ENCODE results near the gene NCL.
A peak's percentile ranks its signal among the peaks of the same experiment; 100 is the strongest.
"Not testable (repeated sequence)": the region's sequence is repeated elsewhere in the genome, so short reads cannot be mapped to it uniquely, and the experiment has no call there.

The NCL gene

DNA sequence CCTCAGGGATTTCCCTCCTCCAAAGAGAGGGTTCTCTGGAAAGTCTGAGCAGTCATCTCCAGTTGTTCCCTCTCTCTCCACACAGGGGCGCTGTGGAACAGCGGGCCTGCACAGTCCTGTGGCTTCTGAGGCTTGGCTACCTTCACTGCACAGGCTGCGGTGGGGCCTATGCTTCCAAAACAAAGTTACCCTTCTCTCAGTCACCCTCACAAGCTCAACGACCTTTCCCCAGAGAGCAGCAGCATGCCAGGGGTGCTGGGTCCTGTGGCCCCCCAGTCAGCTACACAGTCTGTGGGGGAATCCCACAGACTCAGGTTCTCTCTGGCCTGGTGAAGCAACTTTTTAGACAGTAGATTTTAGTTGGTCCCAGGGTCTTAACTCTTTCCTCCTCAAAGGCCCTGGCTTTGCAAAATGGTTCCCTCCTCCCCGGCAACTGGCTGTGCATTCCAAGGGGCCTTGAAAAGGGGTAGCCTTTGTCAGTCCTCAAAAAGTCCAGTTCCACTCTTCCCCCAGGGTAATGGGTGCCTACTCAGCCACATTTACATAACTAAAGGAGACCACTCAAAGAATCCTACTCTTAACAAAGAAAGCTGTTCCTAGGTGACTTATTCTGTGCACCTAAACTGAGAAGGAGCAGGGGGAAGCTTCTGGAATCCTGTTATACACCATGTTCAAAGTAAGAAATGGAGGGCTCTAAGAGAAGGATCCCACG is 53.8 kb downstream of the NCL start:
- H3K4me1 ChIP-seq, result peaks cover 11% of the 10 kb centered on the region
- no peaks in the 10 kb centered on the region for H3K9me3 ChIP-seq
- H3K4me3 ChIP-seq (ENCODE audit: low read depth, low read length), result no peak overlapping the region
- TF ChIP-seq, protein P1, sequence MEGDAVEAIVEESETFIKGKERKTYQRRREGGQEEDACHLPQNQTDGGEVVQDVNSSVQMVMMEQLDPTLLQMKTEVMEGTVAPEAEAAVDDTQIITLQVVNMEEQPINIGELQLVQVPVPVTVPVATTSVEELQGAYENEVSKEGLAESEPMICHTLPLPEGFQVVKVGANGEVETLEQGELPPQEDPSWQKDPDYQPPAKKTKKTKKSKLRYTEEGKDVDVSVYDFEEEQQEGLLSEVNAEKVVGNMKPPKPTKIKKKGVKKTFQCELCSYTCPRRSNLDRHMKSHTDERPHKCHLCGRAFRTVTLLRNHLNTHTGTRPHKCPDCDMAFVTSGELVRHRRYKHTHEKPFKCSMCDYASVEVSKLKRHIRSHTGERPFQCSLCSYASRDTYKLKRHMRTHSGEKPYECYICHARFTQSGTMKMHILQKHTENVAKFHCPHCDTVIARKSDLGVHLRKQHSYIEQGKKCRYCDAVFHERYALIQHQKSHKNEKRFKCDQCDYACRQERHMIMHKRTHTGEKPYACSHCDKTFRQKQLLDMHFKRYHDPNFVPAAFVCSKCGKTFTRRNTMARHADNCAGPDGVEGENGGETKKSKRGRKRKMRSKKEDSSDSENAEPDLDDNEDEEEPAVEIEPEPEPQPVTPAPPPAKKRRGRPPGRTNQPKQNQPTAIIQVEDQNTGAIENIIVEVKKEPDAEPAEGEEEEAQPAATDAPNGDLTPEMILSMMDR (IDR thresholded peaks at IDR 0.05; ENCODE audit: low read depth, low read length), result peak; percentile 65
- H3K27me3 ChIP-seq, result no peaks in the 10 kb centered on the region
- no peaks in the 10 kb centered on the region for H3K36me3 ChIP-seq
- DNase-seq, result no peak

DNA sequence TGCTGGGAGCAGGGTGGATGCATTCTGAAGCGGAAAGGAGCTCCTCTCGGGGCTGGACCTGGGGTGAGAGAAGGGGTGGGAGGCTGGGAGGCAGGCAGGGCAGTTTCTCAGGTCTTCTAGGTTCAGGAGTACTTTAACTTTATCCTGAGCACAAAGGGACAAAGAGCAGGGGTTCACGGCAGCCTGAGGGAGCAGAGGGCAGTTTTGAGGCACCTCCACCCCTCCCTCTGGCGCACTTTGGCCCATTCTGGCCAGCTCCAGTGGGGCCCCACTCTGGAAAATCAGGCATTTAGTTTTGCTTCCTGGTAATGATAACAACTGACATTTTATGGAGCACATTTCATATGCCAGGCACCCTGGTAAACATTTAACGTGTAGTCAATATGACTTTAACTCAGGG is 54.5 kb downstream of the NCL start:
- H3K4me1 ChIP-seq, result peaks cover 11% of the 10 kb centered on the region
- no peak for DNase-seq
- TF ChIP-seq, protein P1 (IDR thresholded peaks at IDR 0.05; ENCODE audit: low read depth, low read length), result no peak
- no peak overlapping the region for H3K4me3 ChIP-seq (ENCODE audit: low read depth, low read length)
- H3K27me3 ChIP-seq, result no peaks in the 10 kb centered on the region
- H3K9me3 ChIP-seq, result no peaks in the 10 kb centered on the region
- no peaks in the 10 kb centered on the region for H3K36me3 ChIP-seq

DNA sequence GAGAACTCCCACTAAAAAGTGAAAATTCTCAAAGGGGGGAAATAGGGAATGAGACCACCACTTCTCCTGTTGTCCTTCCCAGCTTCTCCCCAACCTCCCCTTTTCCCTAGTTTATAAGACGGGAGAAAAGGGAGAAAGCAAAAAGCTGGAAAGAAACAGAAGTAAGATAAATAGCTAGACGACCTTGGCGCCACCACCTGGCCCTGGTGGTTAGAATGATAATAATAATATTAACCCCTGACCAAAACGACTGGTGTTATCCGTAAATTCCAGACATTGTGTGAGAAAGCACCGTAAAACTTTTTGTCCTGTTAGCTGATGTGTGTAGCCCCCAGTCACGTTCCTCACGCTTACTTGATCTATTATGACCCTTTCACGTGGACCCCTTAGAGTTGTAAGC is 56.0 kb downstream of the NCL start:
- not testable (repeated sequence) for H3K27me3 ChIP-seq; H3K36me3 ChIP-seq; H3K4me3 ChIP-seq (ENCODE audit: low read depth, low read length); DNase-seq; H3K9me3 ChIP-seq
- H3K4me1 ChIP-seq, result peaks cover 16% of the 10 kb centered on the region
- TF ChIP-seq, protein P1 (IDR thresholded peaks at IDR 0.05; ENCODE audit: low read depth, low read length), result peak; percentile 24; the same call in 1 of the 2 replicates

DNA sequence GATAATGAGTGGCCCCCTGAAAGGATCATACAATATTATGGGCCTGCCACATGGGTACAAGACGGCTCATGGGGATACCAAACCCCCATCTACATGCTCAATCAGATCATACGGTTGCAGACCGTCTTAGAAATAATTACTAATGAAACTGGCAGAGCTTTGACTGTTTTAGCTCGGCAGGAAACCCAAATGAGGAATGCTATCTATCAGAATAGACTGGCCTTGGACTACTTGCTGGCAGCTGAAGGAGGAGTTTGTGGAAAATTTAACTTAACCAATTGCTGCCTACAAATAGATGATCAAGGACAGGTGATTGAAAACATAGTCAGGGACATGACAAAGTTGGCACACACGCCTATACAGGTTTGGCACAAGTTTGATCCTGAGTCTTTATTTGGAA is 56.6 kb downstream of the NCL start:
- H3K4me1 ChIP-seq, result peaks cover 20% of the 10 kb centered on the region
- DNase-seq; H3K9me3 ChIP-seq; H3K4me3 ChIP-seq (ENCODE audit: low read depth, low read length); H3K27me3 ChIP-seq; H3K36me3 ChIP-seq: not testable (repeated sequence)

DNA sequence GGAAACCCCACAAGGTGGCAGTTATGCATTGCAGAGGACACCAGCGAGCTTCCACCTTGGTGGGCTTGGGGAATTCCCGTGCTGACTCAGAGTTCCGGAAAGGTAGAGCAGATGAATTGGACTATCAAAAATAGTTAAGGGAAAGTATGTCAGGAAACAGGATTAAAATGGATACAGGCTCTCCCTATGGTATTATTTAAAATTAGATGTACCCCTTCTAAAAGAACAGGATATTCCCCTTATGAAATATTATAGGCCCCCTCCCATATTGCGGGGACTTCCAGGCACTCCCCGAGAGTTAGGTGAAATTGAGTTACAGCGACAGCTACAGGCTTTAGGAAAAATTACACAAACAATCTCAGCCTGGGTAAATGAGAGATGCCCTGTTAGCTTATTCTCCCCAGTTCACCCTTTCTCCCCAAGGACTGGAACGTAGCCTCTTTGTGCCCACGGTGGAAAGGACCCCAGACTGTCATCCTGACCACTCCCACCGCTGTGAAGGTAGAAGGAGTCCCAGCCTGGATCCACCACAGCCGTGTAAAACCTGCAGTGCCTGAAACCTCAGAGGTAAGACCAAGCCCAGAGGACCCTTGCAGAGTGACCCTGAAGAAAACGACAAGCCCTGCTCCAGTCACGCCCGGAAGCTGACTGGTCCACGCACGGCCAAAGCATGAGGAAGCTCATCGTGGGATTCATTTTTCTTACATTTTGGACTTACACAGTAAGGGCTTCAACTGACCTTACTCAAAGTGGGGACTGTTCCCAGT is 58.5 kb downstream of the NCL start:
- not testable (repeated sequence) for DNase-seq; H3K36me3 ChIP-seq; H3K27me3 ChIP-seq; H3K4me3 ChIP-seq (ENCODE audit: low read depth, low read length); H3K9me3 ChIP-seq
- peaks cover 32% of the 10 kb centered on the region for H3K4me1 ChIP-seq
- TF ChIP-seq, protein P1 (IDR thresholded peaks at IDR 0.05; ENCODE audit: low read depth, low read length), result peak; percentile 47

DNA sequence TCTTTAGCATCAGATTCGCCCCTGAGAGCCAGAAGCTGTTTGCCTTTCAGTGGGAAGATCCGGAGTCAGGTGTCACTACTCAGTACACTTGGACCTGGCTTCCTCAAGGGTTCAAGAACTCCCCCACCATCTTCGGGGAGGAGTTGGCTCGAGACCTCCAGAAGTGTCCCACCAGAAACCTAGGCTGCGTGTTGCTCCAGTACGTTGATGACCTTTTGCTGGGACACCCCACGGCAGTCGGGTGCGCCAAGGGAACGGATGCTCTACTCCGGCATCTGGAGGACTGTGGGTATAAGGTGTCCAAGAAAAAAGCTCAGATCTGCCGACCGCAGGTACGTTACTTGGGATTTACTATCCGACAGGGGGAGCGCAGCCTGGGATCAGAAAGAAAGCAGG is 60.1 kb downstream of the NCL start:
- not testable (repeated sequence) for H3K9me3 ChIP-seq; H3K4me3 ChIP-seq (ENCODE audit: low read depth, low read length); H3K27me3 ChIP-seq; H3K36me3 ChIP-seq; DNase-seq
- peaks cover 46% of the 10 kb centered on the region for H3K4me1 ChIP-seq

Measured in BE2C (cell line).